Omental fat pad (tissue), 4 donors: ENCODE measurements around the gene TMEM171. TPM values are rescaled to one million over a fixed set of nuclear protein-coding genes. Genes with fewer than 3 reads are reported as not detected.

Experiments used
- ATAC-seq: fragments of 150-250 bp; one replicate; pipeline ENCODE4 v1.9.1; 2016; ENCODE audit warnings: mild to moderate bottlenecking, moderate library complexity; ENCODE audit not compliant: low FRiP score
- DNase-seq: peaks from one replicate; pipeline ENCODE4 v3.0.0-alpha.2; 2019; ENCODE audit warnings: low spot score
- CTCF ChIP-seq, 3 donors: fragments of 450-650 bp; IDR thresholded peaks; one replicate each; pipeline ENCODE4 v1.5.1; 2016 to 2017; ENCODE audit warnings: antibody characterized with exemption in 3 of 3, mild to moderate bottlenecking in 3 of 3, moderate library complexity in 2 of 3
- total RNA-seq, 4 donors: library from RNA; depleted of rRNA; stranded (reverse); fragments of >200 nt; gene quantifications; one replicate each; pipeline ENCODE4 v1.1.0, GENCODE V29; 2016

Gene TMEM171
- total RNA-seq, 4 donors from 2014 or later, result not detected

- no peak for DNase-seq
- no peak for ATAC-seq
- TF ChIP-seq CTCF (IDR thresholded peaks at IDR 0.05), result no peak
Observed at GRCh38 chr5:73118391-73118973, 1.9 kb upstream of the TMEM171 start.

- TF ChIP-seq CTCF (IDR thresholded peaks at IDR 0.05), result no peak
- ATAC-seq, result peak; percentile 13
- DNase-seq, result no peak
Observed at GRCh38 chr5:73119451-73120157, 771 bp upstream of the TMEM171 start.

GRCh38 chr5:73121119-73121463 lies 716 bp downstream of the TMEM171 start:
- ATAC-seq (no peak), DNase-seq (no peak)
- no peak for TF ChIP-seq CTCF (IDR thresholded peaks at IDR 0.05)

GRCh38 chr5:73122875-73123810 lies 2.8 kb downstream of the TMEM171 start:
- DNase-seq (no peak), ATAC-seq (no peak)
- TF ChIP-seq CTCF (IDR thresholded peaks at IDR 0.05), result no peak

GRCh38 chr5:73125289-73125688 lies 4.9 kb downstream of the TMEM171 start:
- no peak for TF ChIP-seq CTCF (IDR thresholded peaks at IDR 0.05)
- DNase-seq, result no peak
- no peak for ATAC-seq

GRCh38 chr5:73126381-73126780 lies 6.0 kb downstream of the TMEM171 start:
- no peak for DNase-seq
- ATAC-seq, result no peak
- TF ChIP-seq CTCF (IDR thresholded peaks at IDR 0.05), result no peak
